Suppressor macrophage (primary cell): ENCODE data around the gene C1QA.
"Not testable (repeated sequence)": the region's sequence is repeated elsewhere in the genome, so short reads cannot be mapped to it uniquely, and the experiment has no call there.

Source experiments
- DNase-seq, 4 experiments: peaks; one replicate each; pipeline ENCODE4 v3.0.0-alpha.2; 2020 to 2022

C1QA gene

GRCh38 chr1:22641247-22641646, 4.8 kb downstream of the C1QA start:
- no peak for DNase-seq

DNA sequence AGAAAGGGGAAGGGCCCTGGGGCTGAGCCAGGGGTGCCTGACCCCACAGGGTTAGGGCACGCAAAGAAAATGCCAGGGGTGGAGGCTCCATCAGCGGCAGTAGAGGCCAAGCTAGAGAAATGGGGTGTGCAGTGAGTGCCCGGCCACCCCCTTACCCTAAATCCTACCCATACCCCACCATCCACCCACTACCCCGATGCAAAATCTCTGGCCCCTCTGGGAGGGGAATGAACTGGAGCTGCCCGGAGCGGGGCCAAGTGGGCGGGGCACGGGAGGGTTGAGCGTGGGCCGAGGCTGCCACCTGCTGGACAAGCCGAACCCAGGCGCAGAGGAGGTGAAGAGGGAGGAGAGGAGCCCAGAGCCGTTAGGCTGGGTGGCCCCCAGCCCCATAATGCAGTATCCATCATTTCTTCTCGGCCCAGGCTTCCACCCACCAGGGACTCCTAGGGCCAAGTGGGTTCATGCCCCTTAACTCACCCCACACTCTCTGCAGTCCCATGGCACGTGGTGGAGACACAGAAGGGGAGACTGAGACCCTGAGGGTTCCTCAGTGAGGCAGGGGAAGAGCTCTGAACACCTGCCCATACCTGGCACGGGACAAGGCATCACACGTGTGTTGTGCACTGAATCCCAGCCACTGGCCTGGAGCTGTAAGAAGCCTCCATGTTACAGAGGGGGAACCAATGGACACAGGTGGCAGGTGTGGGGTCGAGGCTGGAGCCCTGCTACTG, 5.6 kb downstream of the C1QA start:
- peak; percentile 78 to 92 (median 87) for DNase-seq

DNA sequence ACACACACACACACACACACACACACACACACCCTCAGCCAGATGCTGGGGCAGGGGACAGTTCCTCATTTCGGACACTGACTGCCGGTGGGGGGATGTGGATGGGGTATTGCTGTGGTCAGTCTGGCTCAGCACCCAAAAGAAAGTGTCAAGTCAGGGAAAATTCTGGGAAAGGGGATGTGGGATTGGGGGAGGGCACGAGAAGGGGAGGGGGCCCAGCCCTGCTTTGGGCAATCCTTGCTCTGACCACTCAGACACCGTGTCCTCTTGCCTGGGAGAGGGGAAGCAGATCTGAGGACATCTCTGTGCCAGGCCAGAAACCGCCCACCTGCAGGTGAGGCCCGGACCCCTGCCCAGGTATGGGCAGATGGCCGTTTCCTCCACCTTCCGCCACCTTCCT, 7.0 kb downstream of the C1QA start, which contains the start of gene C1QC:
Gene C1QC (plus strand): TSS at position 253 of the 400 bp plus-strand sequence. CDS start 391 bp downstream, outside the sequence.
- DNase-seq, result peak; percentile 70 to 92 (median 82)

DNA sequence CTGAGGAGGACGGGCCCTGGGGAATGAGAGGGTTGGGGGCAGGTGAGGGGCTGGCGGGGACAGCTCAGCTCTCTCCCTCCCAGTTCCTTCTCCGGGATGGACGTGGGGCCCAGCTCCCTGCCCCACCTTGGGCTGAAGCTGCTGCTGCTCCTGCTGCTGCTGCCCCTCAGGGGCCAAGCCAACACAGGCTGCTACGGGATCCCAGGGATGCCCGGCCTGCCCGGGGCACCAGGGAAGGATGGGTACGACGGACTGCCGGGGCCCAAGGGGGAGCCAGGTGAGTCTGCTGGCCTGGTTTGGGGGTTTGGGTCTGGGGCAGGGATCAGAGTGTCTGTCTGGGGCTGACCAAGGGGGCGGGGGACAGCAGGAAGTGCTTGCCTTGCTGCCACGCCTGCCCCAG, 7.5 kb downstream of the C1QA start:
- DNase-seq, result no peak

DNA sequence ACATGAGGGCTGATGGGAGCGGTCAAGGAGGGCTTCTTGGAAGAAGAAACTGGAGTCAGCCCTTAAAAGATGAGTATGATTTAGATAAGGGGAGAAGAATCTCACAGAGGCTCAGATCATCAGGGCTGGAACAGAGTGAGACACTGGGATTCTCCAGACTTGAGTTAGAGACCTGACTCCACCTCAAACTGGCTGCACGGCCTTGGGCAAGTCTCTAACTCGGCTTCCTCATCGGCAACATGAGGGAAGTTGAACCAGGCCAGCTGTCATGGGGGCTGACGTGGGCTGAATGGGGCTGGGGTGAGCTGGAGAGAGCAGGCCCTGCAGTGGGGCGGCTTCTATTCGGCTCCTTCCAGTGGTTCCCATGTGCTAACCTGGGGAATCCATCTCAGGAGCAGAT, 9.5 kb downstream of the C1QA start:
- DNase-seq, result peak; percentile 81 to 90 (median 88)

DNA sequence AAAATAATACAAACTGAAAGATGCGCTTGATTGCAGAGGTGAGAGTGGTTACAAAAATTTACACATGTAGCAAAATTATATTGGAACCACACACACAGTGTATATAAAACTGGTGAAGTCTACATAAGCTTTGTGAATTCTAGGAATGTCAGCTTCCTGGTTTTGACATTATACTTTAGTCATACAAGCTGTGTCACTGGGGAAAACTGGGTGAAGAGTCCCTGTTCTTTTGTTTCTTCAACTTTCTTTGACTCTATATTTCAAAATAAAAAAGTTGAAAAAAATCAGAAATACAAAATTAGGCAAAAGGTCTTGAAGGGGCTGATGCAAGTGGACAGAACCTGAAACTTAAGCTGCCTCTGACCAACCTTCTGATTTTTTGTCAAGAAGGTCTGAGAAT, 10.0 kb downstream of the C1QA start:
- peak; percentile 24 to 73 (median 52) for DNase-seq

GRCh38 chr1:22650089-22650693, 13.8 kb downstream of the C1QA start:
- DNase-seq, result no peak

DNA sequence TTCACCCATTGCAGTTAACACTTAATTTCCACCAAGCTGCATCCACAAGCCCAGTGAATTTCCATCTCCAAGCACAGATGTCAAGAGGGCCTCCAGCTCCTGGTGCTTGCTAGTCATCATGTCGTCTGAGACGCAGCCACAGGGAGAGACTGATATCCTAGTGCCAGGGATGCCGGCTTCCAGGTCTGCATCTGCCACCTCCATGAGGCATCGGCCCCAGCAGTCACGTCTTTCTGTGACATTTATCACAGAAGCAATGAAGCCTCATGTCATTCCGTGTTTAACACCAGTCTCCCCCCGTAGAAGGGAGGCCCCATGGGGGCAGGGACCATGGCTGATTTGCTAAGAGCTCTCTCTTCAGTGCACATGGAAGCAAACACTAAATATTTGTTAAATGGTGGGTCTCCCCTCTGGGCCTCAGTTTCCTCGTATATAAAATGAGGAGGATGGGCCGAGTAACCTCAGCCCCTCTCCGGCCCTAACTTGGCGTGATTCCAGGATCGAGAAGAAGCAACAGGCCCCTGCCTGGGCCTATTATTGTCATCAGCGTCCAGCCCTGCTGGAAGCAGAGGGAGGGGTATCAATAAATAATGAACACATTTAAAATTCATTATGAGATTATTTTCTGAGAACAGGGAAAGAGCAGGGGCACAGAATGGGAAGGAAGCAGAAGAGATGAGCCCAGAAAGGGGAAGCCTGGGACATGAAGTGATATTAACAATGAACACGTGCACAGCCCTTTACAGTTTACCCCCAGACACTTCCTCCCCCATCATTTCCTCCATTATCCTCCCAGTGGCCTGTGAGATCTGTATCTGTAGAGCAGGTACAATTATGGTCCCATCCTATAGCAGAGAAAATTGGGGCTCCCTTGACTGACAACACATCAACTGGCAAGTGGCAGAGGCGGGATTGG, 15.8 kb downstream of the C1QA start:
- peak; percentile 47 to 77 (median 61) for DNase-seq

DNA sequence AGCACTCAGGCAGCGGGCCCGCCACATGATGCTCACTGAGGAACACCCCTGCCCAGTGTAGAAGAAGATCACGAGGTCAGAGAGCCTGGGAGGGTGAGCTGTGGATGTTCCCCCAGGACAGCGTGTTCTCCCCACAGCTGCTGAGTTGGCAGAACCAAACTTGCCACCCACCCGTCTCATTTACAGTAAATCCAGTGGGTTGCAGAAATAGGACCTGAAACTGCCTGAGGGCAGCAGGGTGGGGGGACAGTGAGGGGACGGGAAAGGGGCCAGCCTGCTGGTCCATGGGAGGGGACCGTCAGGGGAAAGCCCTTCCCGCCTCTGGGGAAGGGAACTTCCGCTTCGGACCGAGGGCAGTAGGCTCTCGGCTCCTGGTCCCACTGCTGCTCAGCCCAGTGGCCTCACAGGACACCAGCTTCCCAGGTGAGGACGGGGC, 16.5 kb downstream of the C1QA start, which contains the start of gene C1QB:
Gene C1QB (plus strand): TSS at position 356 of the 436 bp plus-strand sequence. CDS start 6,227 bp downstream, outside the sequence.
- DNase-seq, result peak; percentile 21 to 71 (median 48)

DNA sequence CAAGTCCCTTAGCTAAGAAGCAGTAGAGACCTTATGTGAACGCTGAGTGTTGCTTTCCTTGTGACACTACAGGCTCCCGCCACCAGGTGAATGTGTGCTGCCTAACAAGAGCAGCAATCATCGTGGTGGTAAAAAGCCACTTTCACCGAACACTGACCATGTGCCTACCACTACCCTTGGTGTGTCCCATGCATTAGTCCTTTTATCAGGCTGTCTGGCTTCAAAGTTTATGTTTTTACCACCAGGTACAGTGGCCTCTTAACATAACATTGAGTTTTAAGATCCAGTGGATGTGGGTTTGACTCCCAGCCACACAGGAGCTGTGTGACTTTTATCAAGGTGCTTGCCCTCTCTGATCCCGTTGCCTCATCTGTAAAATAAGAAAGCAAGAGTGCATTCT, 18.3 kb downstream of the C1QA start:
- DNase-seq, result no peak

GRCh38 chr1:22658385-22659163, 22.1 kb downstream of the C1QA start:
- no peak for DNase-seq

DNA sequence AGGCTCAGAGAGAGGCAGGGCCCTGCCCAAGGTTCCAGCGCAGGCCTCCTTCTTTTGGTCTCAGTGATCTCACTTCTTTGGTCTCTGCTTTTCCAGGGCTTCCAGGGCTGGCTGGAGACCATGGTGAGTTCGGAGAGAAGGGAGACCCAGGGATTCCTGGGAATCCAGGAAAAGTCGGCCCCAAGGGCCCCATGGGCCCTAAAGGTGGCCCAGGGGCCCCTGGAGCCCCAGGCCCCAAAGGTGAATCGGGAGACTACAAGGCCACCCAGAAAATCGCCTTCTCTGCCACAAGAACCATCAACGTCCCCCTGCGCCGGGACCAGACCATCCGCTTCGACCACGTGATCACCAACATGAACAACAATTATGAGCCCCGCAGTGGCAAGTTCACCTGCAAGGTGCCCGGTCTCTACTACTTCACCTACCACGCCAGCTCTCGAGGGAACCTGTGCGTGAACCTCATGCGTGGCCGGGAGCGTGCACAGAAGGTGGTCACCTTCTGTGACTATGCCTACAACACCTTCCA, 24.4 kb downstream of the C1QA start:
- DNase-seq, result no peak

DNA sequence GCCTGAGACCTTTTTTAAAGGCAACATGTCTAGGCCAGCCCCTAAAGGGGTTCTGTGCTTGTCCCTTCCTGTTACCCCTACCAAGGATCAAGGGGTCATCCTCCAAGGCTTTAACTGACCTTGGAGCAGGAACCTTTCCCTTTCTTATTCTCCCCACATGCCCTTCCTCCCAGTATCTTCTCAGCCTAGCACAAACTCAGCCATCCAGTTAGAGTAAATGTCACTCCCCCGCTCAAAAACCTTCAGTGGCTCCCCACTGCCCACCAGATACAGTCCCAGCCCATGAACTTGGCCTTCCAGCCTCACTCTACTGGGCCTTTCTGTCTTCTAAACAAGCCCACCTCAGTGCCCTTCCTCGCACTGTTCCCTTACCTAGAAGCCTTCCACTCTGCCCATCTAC, 25.5 kb downstream of the C1QA start:
- no peak for DNase-seq

DNA sequence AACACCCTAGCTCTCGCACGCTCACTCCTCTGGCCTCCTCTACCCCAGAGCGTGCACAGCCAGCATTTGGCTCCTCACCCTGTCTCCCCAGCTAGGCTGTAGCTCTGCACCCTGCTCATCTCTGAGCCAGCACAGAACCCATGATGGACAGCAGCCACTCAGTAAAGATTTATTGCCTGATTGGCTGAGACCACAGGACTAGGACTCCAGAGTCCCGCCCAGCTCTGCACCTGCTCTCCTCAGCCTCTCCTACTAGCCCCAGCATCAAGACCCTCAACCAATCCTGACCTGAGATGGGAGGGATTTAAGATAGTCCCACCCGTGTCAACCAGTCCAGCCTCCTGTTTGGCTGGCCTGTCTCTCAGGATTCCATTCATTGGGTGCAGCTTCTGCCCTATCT, 25.9 kb downstream of the C1QA start:
- peak in 2 of 4 experiments; percentile 10 to 19 for DNase-seq

DNA sequence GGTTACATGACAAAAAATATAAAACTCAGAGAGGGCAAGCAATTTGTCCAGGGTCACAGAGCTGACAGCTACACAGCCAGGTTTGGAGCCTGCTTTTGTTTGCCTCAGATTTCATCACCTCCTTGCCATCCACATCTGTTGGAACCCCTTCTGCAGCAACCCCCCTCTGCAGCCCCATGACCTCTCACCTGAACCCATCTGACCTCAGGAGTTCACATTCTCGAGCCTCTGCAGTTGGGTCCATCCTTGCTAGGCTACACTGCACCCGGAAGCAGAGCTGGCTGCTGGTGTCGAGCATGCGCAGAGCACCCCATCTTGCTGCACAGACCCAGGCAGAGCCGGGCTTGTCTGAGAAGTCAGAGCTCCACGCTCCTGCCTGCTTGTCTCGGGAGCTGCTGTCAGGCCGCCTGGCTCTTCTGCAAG, 26.6 kb downstream of the C1QA start:
- DNase-seq, result no peak

DNA sequence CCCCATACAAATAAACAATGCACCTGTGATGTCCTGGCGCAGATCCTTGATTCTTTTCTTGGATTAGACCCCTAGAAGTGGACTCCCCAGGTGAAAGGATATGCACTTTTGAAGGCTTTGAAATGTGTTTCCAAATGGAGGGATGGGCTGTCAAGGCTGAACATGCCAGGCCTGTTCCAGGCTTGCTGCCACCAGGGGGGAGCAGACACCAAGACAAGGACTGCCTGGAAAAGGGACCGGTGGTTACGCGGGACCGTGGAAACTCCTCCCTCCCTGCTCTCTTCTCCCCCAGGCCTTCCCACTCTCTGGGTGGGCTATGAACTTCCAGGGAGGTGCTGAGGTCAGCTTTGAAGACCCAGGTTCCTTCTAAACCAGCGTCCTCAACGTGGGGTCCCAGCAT, 29.3 kb downstream of the C1QA start:
- DNase-seq, result peak; percentile 9 to 46 (median 28)

DNA sequence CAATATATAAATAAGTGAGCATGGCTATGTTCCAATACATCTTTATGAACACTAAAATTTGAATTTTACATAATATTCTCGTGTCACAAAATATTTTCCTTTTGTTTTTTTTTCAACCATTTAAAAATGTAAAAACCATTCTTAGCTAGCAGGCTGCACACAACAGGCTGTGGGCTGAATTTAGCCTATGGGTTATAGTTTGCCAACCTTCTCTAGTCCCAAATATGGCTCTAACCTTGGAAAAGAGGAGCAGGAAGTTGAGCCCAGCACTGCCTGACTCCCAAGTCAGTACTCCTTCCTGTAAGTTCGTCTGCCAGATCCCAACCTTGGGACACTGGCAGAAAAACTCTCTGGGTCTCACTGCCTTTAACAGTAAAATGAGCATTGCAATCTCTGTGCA, 30.0 kb downstream of the C1QA start:
- no peak for DNase-seq

GRCh38 chr1:22668840-22669239, 32.4 kb downstream of the C1QA start:
- DNase-seq, result not testable (repeated sequence)

DNA sequence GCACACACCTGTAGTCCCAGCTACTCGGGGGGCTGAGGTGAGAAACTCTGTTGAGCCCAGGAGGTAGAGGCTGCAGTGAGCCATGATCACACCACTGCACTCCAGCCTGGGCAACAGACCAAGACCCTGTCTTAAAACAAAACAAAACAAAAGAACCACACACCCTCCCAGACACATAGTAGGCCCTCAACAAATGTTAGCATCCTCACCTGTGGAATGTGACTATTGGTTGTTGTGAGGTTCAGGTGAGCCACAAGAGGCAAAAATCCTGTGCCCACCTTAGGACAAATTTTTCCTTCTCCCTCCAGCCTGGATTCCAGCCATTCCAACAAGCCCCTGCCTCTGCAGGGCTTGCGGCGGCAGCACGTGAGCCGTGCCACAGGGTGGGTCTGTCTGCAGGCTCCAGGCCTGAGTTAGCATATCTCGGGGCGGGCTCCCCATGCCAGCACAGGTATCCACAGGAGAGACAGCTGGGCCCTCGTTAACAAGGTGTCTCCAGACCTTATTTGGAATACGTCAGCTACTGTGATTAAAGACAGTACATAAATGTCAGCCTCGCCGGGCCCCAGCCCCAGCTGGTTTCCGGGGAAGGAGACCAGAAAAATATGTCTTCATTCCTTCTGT, 34.0 kb downstream of the C1QA start:
- no peak for DNase-seq

DNA sequence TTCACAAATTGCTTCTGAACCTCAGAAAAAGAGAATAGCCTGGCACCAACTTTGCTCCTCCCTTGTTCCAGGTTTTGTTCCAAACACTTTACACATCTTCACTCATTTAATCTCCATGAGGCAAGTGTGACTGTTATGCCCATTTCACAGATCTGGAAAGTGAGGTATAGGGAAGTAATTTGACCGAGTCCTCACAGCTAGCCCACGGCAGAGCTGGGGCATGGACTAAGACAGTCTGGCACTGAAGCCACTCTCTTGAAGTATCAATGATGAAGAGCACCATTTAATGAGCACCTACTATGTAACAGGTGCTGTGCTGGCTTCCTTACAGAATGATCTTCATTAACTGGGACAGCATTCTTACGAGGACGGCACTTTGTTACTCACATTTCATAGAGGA, 35.6 kb downstream of the C1QA start:
- DNase-seq, result no peak
